IMR-90 (cell line): ENCODE results near the gene AGBL1.

Experiments
- CEBPB ChIP-seq: IDR thresholded peaks from 2 replicates; pipeline ENCODE4 v1.6.1; 2012; ENCODE audit warnings: low read depth, low read length, improper control_type of control experiment
- FOS ChIP-seq: fragments of 150-350 bp; IDR thresholded peaks from 2 replicates; pipeline ENCODE4 v1.6.1; 2016; ENCODE audit warnings: low read depth, low read length
- MAZ ChIP-seq: IDR thresholded peaks from 2 replicates; pipeline ENCODE4 v1.6.1; 2012; ENCODE audit warnings: low read depth, mild to moderate bottlenecking, low read length, improper control_type of control experiment, moderate library complexity, borderline replicate concordance
- POLR2A ChIP-seq: IDR thresholded peaks from 2 replicates; pipeline ENCODE4 v1.6.1; 2012; ENCODE audit warnings: mild to moderate bottlenecking, low read depth, low read length
- RCOR1 ChIP-seq: IDR thresholded peaks from 2 replicates; pipeline ENCODE4 v1.6.1; 2012; ENCODE audit warnings: mild to moderate bottlenecking, low read length, improper control_type of control experiment; ENCODE audit not compliant: insufficient replicate concordance
- TF ChIP-seq, protein P1 (sequence below): conservative IDR thresholded peaks from 2 replicates; pipeline ENCODE4 v1.5.1; 2012; ENCODE audit warnings: mild to moderate bottlenecking, low read depth, low read length, improper control_type of control experiment

DNA sequence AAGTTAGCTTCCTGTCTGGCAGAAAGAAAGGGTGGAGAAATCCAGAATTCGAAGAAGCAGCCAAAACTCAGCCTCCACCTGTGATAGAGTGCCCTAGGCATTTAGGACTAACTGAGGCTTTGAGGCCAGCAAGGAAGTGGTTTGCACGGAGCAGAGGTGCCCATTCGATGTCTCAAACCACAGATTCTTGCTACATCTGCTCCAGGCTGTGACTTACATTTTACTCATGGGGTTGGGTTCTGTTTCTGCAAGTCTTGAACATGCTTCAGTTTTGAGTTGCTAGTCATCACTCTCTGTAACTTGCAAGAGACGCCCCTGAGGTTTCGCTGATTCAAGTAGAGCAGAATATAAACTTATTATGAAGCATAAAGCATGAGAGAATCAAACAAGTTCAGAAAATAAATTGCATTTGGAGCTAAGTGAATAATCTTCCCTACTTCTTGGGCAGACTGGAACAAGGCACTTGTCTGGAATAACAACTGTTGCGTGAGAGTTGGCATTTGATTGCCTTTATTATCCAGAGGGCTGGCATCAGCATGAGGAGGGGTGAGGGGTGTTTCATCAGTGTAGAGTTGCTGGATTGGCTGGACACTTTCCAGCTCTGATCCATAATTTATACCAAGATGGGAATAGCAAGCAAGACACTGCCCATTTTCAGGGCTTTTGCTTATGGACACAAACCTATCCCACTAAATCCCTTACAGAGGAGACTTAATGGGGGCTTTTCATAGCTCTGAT, 256.5 kb downstream of the AGBL1 start:
- TF ChIP-seq MAZ (no peak), RCOR1 (no peak), FOS (no peak), CEBPB (no peak), POLR2A (no peak)
- TF ChIP-seq, protein P1, sequence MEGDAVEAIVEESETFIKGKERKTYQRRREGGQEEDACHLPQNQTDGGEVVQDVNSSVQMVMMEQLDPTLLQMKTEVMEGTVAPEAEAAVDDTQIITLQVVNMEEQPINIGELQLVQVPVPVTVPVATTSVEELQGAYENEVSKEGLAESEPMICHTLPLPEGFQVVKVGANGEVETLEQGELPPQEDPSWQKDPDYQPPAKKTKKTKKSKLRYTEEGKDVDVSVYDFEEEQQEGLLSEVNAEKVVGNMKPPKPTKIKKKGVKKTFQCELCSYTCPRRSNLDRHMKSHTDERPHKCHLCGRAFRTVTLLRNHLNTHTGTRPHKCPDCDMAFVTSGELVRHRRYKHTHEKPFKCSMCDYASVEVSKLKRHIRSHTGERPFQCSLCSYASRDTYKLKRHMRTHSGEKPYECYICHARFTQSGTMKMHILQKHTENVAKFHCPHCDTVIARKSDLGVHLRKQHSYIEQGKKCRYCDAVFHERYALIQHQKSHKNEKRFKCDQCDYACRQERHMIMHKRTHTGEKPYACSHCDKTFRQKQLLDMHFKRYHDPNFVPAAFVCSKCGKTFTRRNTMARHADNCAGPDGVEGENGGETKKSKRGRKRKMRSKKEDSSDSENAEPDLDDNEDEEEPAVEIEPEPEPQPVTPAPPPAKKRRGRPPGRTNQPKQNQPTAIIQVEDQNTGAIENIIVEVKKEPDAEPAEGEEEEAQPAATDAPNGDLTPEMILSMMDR = no peak
